GM12878 (cell line): ENCODE results near the gene CD3G.

Experiments
- ATF7 ChIP-seq: fragments of 450-650 bp; IDR thresholded peaks from 2 replicates; pipeline ENCODE4 v1.6.1; 2016; ENCODE audit warnings: low read depth, mild to moderate bottlenecking
- CREB1 ChIP-seq: IDR thresholded peaks from 2 replicates; pipeline ENCODE4 v1.6.1; 2012; ENCODE audit warnings: low read depth, mild to moderate bottlenecking, inconsistent platforms
- CTCF ChIP-seq, 3 experiments: IDR thresholded peaks in 2 of 3; conservative IDR thresholded peaks in 1 of 3; 2 replicates each; pipeline ENCODE4 v1.5.1; 2011; ENCODE audit warnings: low read depth in 3 of 3, low read length in 3 of 3, mild to moderate bottlenecking in 3 of 3, control low read depth in 2 of 3, moderate library complexity in 2 of 3, inconsistent platforms in 1 of 3, mixed read lengths in 1 of 3; ENCODE audit not compliant: control insufficient read depth in 2 of 3, insufficient read depth in 1 of 3; ENCODE audit errors: extremely low read depth in 1 of 3
- EP300 ChIP-seq, 2 experiments: fragments of 150-350 bp in 1 of 2; IDR thresholded peaks; 2 replicates each; pipeline ENCODE4 v1.6.1; 2011 to 2012; ENCODE audit warnings: low read depth in 2 of 2, low read length in 2 of 2, borderline replicate concordance in 1 of 2, improper control_type of control experiment in 1 of 2, inconsistent platforms in 1 of 2; ENCODE audit not compliant: control insufficient read depth in 1 of 2
- EZH2 ChIP-seq: IDR thresholded peaks from 2 replicates; pipeline ENCODE4 v1.6.1; 2012; ENCODE audit warnings: low read depth, mild to moderate bottlenecking, control low read depth, inconsistent platforms, low read length, borderline replicate concordance; ENCODE audit not compliant: control insufficient read depth
- NR2F1 ChIP-seq: fragments of 450-650 bp; conservative IDR thresholded peaks from 2 replicates; pipeline ENCODE4 v1.6.1; 2017; ENCODE audit warnings: mild to moderate bottlenecking
- POLR2AphosphoS5 ChIP-seq: IDR thresholded peaks from 2 replicates; pipeline ENCODE4 v1.6.1; 2011; ENCODE audit warnings: mild to moderate bottlenecking, low read length, inconsistent platforms
- PRDM15 ChIP-seq: fragments of 450-650 bp; formaldehyde crosslinking; IDR thresholded peaks from 2 replicates; pipeline ENCODE4 v1.4.0; 2020; ENCODE audit warnings: mild to moderate bottlenecking, moderate library complexity
- RCOR1 ChIP-seq: conservative IDR thresholded peaks from 2 replicates; pipeline ENCODE4 v1.6.1; 2012; ENCODE audit warnings: low read depth, low read length, improper control_type of control experiment
- SRF ChIP-seq, 2 experiments: IDR thresholded peaks; 2 replicates each; pipeline ENCODE4 v1.6.1; 2011; ENCODE audit warnings: low read depth in 2 of 2, low read length in 2 of 2, mild to moderate bottlenecking in 1 of 2, moderate library complexity in 1 of 2
- ZNF217 ChIP-seq: fragments of 450-650 bp; IDR thresholded peaks from 2 replicates; pipeline ENCODE4 v1.6.1; 2017; ENCODE audit warnings: antibody characterized with exemption, mild to moderate bottlenecking
- ZNF592 ChIP-seq: fragments of 450-650 bp; IDR thresholded peaks from 2 replicates; pipeline ENCODE4 v1.6.1; 2017; ENCODE audit warnings: mild to moderate bottlenecking, moderate library complexity

GRCh38 chr11:118383657-118384056 lies 39.5 kb downstream of the CD3G start:
- TF ChIP-seq SRF (IDR thresholded peaks at IDR 0.05; ENCODE audit: low read depth in 2 of 2, low read length in 2 of 2) (no peak), EZH2 (no peak), CTCF (IDR thresholded peaks at IDR 0.05 in 2 of 3, conservative IDR thresholded peaks at IDR 0.05 in 1 of 3; ENCODE audit: control insufficient read depth in 2 of 3, extremely low read depth in 1 of 3, insufficient read depth in 1 of 3, low read depth in 3 of 3, low read length in 3 of 3) (no peak), ATF7 (no peak), ZNF592 (no peak), RCOR1 (no peak), EP300 (IDR thresholded peaks at IDR 0.05; ENCODE audit: borderline replicate concordance in 1 of 2, control insufficient read depth in 1 of 2, low read depth in 2 of 2, low read length in 2 of 2) (no peak), PRDM15 (CRISPR knock-in tag) (no peak), ZNF217 (no peak), NR2F1 (no peak), POLR2AphosphoS5 (no peak), CREB1 (no peak)
